Measurements from ENCODE around the gene CHEK2.

DNA sequence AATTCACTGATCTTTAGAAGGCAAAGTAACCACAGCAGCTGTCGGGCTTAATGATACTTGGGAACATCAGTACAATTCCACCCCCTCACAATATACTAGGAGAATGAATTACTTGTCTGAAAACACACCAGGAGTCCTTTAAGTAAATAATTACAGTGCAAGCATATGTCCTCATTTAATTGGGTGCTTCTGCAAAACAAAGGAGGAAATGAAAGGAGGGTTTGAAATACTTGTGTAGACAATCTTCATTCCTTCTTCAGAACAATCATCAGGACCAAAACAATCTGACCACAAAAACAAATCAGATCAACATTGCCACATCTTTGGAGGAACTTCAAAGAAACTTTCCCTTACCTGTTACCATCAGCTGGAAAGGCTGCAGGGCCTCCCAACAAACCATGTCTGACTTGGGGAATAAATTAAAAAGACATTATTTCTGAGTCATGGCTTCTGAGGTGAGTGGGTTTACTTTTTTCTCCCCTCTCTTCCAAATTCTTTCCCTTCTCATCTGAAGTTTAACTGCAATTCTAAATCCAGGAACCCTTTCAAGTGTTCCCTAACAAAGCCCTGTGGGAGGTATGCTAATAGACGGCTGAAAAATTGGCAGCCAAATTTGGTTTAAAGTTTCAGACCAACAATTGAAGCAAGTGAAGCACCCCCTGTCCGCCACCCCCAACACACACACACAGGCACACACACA is 18.4 kb upstream of the CHEK2 start:
- TF ChIP-seq EZH2 (IDR thresholded peaks at IDR 0.05; ENCODE audit: borderline replicate concordance, insufficient read depth, low read length, poor library complexity, severe bottlenecking) (no peak), EP300 (conservative IDR thresholded peaks at IDR 0.05; ENCODE audit: poor library complexity, severe bottlenecking) (no peak), RAD21 (conservative IDR thresholded peaks at IDR 0.05) (no peak)
- TF ChIP-seq, protein P1, sequence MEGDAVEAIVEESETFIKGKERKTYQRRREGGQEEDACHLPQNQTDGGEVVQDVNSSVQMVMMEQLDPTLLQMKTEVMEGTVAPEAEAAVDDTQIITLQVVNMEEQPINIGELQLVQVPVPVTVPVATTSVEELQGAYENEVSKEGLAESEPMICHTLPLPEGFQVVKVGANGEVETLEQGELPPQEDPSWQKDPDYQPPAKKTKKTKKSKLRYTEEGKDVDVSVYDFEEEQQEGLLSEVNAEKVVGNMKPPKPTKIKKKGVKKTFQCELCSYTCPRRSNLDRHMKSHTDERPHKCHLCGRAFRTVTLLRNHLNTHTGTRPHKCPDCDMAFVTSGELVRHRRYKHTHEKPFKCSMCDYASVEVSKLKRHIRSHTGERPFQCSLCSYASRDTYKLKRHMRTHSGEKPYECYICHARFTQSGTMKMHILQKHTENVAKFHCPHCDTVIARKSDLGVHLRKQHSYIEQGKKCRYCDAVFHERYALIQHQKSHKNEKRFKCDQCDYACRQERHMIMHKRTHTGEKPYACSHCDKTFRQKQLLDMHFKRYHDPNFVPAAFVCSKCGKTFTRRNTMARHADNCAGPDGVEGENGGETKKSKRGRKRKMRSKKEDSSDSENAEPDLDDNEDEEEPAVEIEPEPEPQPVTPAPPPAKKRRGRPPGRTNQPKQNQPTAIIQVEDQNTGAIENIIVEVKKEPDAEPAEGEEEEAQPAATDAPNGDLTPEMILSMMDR (IDR thresholded peaks at IDR 0.05; ENCODE audit: poor library complexity, severe bottlenecking): no peak

Data from neural cell (in vitro differentiated cells).